Activated T-cell treated with anti-CD3 and anti-CD28 coated beads for 4 hours (primary cell): Measurements from ENCODE around the gene AP2A2.

Experiments
- DNase-seq: peaks from one replicate; pipeline ENCODE4 v3.0.0-alpha.2; 2020

AP2A2 gene

GRCh38 chr11:1044160-1044559, 118.5 kb downstream of the AP2A2 start:
- DNase-seq: no peak

- DNase-seq: no peak
Measured at GRCh38 chr11:1047595-1048156, 122.0 kb downstream of the AP2A2 start.

- DNase-seq: no peak
Measured at GRCh38 chr11:1048375-1049070, 122.9 kb downstream of the AP2A2 start.

GRCh38 chr11:1049071-1049405, 123.4 kb downstream of the AP2A2 start:
- DNase-seq: no peak

GRCh38 chr11:1049431-1049891, 123.8 kb downstream of the AP2A2 start:
- no peak for DNase-seq

- DNase-seq: no peak
Measured at GRCh38 chr11:1049911-1050580, 124.4 kb downstream of the AP2A2 start.

GRCh38 chr11:1050581-1051355, 125.1 kb downstream of the AP2A2 start:
- DNase-seq: peak; percentile 52

GRCh38 chr11:1051356-1052132, 125.9 kb downstream of the AP2A2 start:
- DNase-seq: no peak

GRCh38 chr11:1052133-1053011, 126.7 kb downstream of the AP2A2 start:
- DNase-seq: no peak

- DNase-seq: no peak
Measured at GRCh38 chr11:1053121-1053901, 127.6 kb downstream of the AP2A2 start.

- DNase-seq: no peak
Measured at GRCh38 chr11:1054143-1055108, 128.8 kb downstream of the AP2A2 start.

GRCh38 chr11:1055109-1055703, 129.5 kb downstream of the AP2A2 start:
- no peak for DNase-seq

- DNase-seq: no peak
Measured at GRCh38 chr11:1055990-1056771, 130.5 kb downstream of the AP2A2 start.

GRCh38 chr11:1057806-1058205, 132.1 kb downstream of the AP2A2 start:
- no peak for DNase-seq

- DNase-seq: no peak
Measured at GRCh38 chr11:1059759-1060158, 134.1 kb downstream of the AP2A2 start.

GRCh38 chr11:1060410-1060809, 134.7 kb downstream of the AP2A2 start:
- no peak for DNase-seq

GRCh38 chr11:1060852-1061616, 135.4 kb downstream of the AP2A2 start:
- no peak for DNase-seq
